Measurements from ENCODE around the gene IRX1. TPM values are rescaled to one million over a fixed set of nuclear protein-coding genes. Genes with fewer than 3 reads are reported as not detected.

Gene IRX1
- total RNA-seq, 1 experiment from 2014 or later, result 4.1 TPM

DNA sequence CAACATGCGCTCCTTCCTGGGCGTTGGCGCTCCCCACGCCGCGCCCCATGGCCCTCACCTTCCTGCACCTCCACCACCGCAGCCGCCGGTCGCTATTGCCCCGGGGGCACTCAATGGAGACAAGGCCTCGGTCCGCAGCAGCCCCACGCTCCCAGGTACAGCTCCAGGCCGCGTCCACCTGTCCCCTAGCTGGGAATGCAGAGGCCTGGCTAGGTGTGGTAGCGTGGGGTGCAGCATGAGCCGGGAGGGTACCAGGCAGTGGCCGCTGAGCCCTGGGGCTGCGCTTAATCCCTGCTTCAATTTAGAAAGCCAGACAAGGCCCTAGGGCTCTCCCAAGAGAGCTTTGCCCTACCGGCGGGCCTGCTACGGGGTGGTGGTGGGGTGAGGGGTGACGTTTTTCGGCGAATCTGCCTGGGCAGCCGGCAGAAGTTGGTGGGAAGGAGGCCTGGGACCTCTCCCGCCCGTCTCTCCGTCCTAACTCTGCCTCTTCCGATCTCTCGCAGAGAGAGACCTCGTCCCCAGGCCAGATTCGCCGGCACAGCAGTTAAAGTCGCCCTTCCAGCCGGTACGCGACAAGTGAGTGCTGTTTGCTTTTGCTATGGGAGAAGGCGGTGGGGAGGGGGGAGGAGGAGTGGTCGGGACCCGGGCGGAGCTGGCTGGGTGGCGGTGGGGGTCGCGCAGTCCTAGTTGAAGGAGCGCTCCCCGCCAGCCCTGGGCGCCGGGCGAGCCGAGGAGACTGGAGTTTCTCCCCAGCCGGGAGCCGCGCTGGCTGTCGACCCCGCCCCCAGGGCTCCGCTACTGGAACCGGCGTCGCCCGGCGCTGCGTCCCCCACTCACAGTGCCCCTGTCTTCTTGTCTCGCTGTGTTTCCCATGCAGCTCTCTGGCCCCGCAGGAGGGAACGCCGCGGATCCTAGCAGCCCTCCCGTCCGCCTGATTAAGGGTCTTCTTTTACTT lies 4.8 kb downstream of the IRX1 start:
- H3K79me2 ChIP-seq (ENCODE audit: insufficient read depth, low read length), result no peaks in the 10 kb centered on the region
- Mint-ChIP-seq H3K36me3 (ENCODE audit: insufficient read depth in 1 of 3, low read depth in 3 of 3) (no peaks in the 10 kb centered on the region; a peak in 1 of 7 replicates), H3K9me3 (peaks cover 0 to 7% of the 10 kb centered on the region in 2 experiments; a peak in 3 of 5 replicates), H3K4me1 (peaks cover 36 to 40% of the 10 kb centered on the region in 2 experiments), H3K27me3 (ENCODE audit: low read depth) (peaks cover 93% of the 10 kb centered on the region), H3K4me3 (peak overlapping the region; percentile 50 to 71), H3K27ac (no peak overlapping the region)
- H3K79me1 ChIP-seq (ENCODE audit: insufficient read depth, low read depth, low read length, poor library complexity, severe bottlenecking), result no peaks in the 10 kb centered on the region
- no peak overlapping the region for H2BK5ac ChIP-seq (ENCODE audit: insufficient read length, low read length)
- H4K91ac ChIP-seq (ENCODE audit: insufficient read length, low read depth, low read length), result no peak overlapping the region
- H3K23me2 ChIP-seq (ENCODE audit: insufficient read length, low read depth, low read length, poor library complexity, severe bottlenecking), result peaks cover 9% of the 10 kb centered on the region
- H4K5ac ChIP-seq (ENCODE audit: insufficient read length, low read depth, low read length), result no peak overlapping the region
- no peak overlapping the region for H3T11ph ChIP-seq (ENCODE audit: low read length)
- H4K20me1 ChIP-seq (ENCODE audit: control insufficient read depth, insufficient read depth, insufficient read length), result no peaks in the 10 kb centered on the region
- peak; percentile 81 for DNase-seq
- no peak overlapping the region for H3K18ac ChIP-seq (ENCODE audit: insufficient read length, low read depth, low read length)
- no peak overlapping the region for H2BK120ac ChIP-seq (ENCODE audit: low read depth, low read length, poor library complexity, severe bottlenecking)
- no peaks in the 10 kb centered on the region for H3K9me3 ChIP-seq (ENCODE audit: control insufficient read depth, low read depth, low read length)
- no peak overlapping the region for H2BK20ac ChIP-seq (ENCODE audit: low read depth, low read length, poor library complexity, severe bottlenecking)
- no peak overlapping the region for H3K56ac ChIP-seq (ENCODE audit: insufficient read length, low read depth, low read length)
- H2AK5ac ChIP-seq (ENCODE audit: insufficient read length, low read length), result no peak overlapping the region
- TF ChIP-seq CTCF (conservative IDR thresholded peaks at IDR 0.05), result no peak
- peaks cover 83% of the 10 kb centered on the region for H3K27me3 ChIP-seq (ENCODE audit: insufficient read depth, low read length)
- 0 out of 2 replicates have a peak, but pooled peaks cover 2% of the 10 kb centered on the region for H3K4me1 ChIP-seq (ENCODE audit: insufficient read depth, low read length)
- WGBS (ENCODE audit: extremely low coverage, insufficient read length, low lambda C conversion rate), result no CpG with 5 or more reads among the region's 71 CpGs
- H2AFZ ChIP-seq (ENCODE audit: low read length), result no peak overlapping the region
- H2BK12ac ChIP-seq (ENCODE audit: insufficient read length, low read depth, low read length), result no peak overlapping the region
- no peak overlapping the region for H3K27ac ChIP-seq (ENCODE audit: insufficient read length, low read depth, low read length)
- H2BK15ac ChIP-seq (ENCODE audit: low read depth, low read length), result no peak overlapping the region
- H3K9ac ChIP-seq (ENCODE audit: extremely low read depth, insufficient read length, low read length), result no peak overlapping the region
- no peak overlapping the region for H3K14ac ChIP-seq (ENCODE audit: insufficient read depth, low read length)
- no peak overlapping the region for H3K23ac ChIP-seq (ENCODE audit: insufficient read length, low read depth, low read length)
- no peak overlapping the region for H4K8ac ChIP-seq (replicated peaks; ENCODE audit: insufficient read length, low read depth, low read length)
- no peak overlapping the region for H3K4ac ChIP-seq (ENCODE audit: low read depth, low read length)
- peak overlapping the region; percentile 53 for H3K4me2 ChIP-seq (ENCODE audit: insufficient read depth, insufficient read length, low read length)

All from H9 (cell line).